CD4-positive, alpha-beta T cell treated with Interleukin-21 for 1 hour (primary cell): ENCODE results near the gene CBLN2.

Experiments
- DNase-seq: peaks from one replicate; pipeline ENCODE4 v3.0.0-alpha.2; 2020

CBLN2 gene

DNA sequence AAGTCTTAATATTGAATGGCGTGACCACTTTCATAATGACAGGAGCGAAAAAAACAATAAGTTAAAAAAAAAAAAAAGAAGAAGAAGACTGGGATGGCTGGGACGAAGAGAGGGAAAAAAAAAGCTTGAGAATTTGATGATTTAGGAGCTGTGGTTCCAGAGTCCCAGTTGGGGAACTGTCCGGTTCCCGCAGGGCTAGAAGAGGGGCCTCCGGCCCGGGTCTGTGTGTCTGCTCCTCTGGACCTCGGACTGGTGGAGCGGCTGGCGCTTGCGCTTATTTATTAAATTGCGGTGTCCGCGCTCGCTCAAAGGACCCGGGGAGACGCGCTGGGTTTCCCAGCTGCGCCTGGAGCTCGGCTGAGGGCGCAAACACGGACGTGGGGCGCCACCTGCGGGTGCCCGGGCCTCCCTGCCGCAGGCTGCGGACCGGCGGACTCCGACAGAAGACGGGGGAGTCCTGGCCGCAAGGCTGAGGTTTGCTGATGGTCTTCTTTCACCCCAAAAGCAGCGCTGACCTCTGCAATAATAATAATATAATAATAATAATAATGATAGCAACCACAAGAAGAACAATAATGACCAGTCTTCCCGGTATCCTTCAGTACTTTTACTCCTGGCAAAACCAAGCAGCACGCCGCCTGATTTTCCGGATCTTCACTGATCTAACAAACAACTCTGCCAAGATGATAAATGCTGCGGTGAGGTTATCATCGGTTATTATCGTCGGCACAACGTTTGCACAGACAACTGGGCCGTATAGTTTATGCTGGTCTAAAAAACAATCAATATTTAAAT lies at the start of gene CBLN2:
TSS of gene CBLN2 (minus strand) at position 251 of the 795 bp plus-strand sequence. CDS start 2,182 bp downstream, outside the sequence.
- no peak for DNase-seq

GRCh38 chr18:72588360-72588759 lies 44.2 kb upstream of the CBLN2 start:
- no peak for DNase-seq

GRCh38 chr18:72584787-72585186 lies 40.6 kb upstream of the CBLN2 start:
- DNase-seq: no peak

- DNase-seq: no peak
These were observed 37.8 kb upstream of the CBLN2 start for GRCh38 chr18:72581976-72582375.

GRCh38 chr18:72572896-72573295 lies 28.8 kb upstream of the CBLN2 start:
- no peak for DNase-seq

- DNase-seq: no peak
These were observed 22.1 kb upstream of the CBLN2 start for GRCh38 chr18:72566290-72566689.

- no peak for DNase-seq
These were observed 11.8 kb upstream of the CBLN2 start for GRCh38 chr18:72555968-72556367.

DNA sequence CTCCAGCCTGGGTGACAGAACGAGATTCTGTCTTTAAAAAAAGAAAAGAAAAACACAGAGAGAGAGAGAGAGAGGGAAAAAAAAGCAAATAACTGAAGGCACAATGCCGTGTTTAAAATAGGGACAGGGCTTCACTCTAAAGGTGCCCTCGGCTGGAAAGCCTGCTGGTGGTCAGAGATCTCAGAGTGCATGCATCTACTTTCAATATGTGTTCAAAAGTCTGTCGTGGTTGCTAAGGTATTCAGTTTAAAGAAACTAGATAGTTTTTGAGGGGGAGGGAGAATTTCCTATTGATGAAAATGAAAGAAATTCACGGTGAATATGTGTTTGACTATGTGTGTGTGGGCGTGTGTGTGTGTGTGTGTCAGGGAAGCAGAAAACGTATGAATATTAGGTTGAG lies 11.0 kb upstream of the CBLN2 start:
- DNase-seq: no peak

GRCh38 chr18:72543357-72544055 lies 636 bp downstream of the CBLN2 start:
- no peak for DNase-seq

- no peak for DNase-seq
These were observed 1.2 kb downstream of the CBLN2 start for GRCh38 chr18:72542984-72543356.

DNA sequence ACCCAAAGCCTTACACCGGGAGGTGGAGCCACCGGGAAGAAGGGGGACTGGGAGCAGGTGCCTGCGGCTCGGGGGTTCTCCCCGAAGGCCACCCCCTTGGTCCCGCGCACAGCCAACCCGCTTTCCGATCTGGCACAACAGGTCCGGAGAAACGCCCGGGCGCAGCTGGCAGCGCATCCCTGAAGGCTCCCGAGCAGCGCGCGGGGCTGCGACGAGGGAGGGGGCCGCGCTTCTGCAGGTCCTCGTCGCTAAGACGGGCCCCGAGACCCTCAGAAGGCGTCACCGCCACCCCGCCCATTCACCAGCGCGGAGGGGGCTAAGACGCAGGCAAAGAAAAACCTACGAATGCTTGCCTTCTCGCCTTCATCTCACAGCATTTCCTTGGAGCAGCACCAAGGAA lies 1.8 kb downstream of the CBLN2 start:
- no peak for DNase-seq

GRCh38 chr18:72541871-72542332 lies 2.2 kb downstream of the CBLN2 start:
- no peak for DNase-seq

- no peak for DNase-seq
These were observed 4.2 kb downstream of the CBLN2 start for GRCh38 chr18:72539901-72540300.

- DNase-seq: no peak
These were observed 13.5 kb downstream of the CBLN2 start for GRCh38 chr18:72530622-72531021.

DNA sequence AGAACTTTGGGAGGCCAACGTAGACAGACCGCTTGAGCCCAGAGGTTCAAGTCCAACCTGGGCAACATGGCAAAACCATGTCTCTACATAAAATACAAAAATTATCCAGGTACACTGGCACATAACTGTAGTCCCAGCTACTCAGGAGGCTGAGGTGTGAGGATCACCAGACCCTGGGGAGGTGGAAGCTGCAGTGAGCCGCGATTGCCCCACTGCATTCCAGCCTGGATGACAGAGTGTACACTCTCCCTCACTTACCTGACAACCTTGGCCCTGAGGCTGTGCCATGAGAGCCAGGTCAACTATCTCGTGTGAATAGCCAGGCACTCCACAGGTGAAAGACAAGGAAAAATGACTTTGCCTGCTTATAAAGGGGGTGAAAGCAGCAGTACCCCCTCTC lies 39.3 kb downstream of the CBLN2 start:
- DNase-seq: no peak

DNA sequence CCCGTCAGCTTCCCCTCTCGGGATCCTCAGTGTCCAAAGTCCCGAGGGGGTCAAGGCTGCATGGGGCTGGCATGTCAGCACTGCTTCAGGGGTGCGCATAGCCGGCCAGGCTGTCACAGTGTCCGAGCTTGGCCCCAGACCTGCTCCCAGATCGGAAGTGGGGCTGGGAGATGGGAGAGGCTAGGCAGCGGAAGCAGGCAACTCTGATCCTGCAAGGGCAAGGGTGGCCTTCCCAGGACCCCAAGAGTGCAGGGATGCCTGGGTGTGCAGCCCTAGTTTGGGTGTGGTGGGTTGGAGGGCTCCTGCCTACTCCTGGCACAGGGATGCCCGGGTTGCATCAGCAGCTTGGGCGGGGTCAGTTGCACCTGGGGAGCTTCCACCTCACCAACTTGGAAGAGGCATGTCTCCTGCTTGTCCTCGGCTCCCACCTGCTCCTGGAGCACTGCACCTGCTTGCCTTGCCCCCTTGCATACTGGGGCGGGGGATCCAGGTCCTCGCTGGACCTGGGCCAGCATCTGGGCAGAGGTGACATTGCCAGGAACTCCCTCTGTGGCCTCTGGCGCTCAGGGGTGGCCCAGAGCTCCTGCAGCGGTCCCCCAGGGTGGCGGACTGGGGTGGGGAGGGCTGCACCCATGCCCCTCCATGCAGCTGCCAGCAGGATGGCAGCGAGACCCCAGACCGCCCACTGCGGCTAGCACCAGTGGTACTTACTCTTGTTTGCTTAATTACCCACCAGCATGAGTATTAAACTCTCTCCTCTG lies 41.3 kb downstream of the CBLN2 start:
- no peak for DNase-seq

GRCh38 chr18:72492497-72492896 lies 51.6 kb downstream of the CBLN2 start:
- DNase-seq: no peak
